ENCODE results near the gene SERPINB5.

- TF ChIP-seq, protein P1, sequence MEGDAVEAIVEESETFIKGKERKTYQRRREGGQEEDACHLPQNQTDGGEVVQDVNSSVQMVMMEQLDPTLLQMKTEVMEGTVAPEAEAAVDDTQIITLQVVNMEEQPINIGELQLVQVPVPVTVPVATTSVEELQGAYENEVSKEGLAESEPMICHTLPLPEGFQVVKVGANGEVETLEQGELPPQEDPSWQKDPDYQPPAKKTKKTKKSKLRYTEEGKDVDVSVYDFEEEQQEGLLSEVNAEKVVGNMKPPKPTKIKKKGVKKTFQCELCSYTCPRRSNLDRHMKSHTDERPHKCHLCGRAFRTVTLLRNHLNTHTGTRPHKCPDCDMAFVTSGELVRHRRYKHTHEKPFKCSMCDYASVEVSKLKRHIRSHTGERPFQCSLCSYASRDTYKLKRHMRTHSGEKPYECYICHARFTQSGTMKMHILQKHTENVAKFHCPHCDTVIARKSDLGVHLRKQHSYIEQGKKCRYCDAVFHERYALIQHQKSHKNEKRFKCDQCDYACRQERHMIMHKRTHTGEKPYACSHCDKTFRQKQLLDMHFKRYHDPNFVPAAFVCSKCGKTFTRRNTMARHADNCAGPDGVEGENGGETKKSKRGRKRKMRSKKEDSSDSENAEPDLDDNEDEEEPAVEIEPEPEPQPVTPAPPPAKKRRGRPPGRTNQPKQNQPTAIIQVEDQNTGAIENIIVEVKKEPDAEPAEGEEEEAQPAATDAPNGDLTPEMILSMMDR (IDR thresholded peaks at IDR 0.05) = no peak
- no peak for TF ChIP-seq POLR2A (IDR thresholded peaks at IDR 0.05)
Observed at GRCh38 chr18:63527251-63527650, 50.5 kb downstream of the SERPINB5 start.

Measured in testis (tissue), 2 donors.